SK-N-SH treated with all-trans-retinoic acid at 6 μM for 48 hours (cell line): Measurements from ENCODE around the gene PRR35.

Experiments used
- BACH2 ChIP-seq: fragments of 250-450 bp; sonication (Bioruptor Pico); IDR thresholded peaks from 2 replicates; pipeline ENCODE4 v1.9.0; 2021; ENCODE audit warnings: mild to moderate bottlenecking, borderline replicate concordance
- CSDC2 ChIP-seq: fragments of 250-450 bp; sonication (Bioruptor Pico); IDR thresholded peaks from 2 replicates; pipeline ENCODE4 v1.5.0; 2020; ENCODE audit warnings: mild to moderate bottlenecking, moderate library complexity
- RARB ChIP-seq: fragments of 250-450 bp; sonication (Bioruptor Pico); IDR thresholded peaks from 2 replicates; pipeline ENCODE4 v1.8.0; 2021; ENCODE audit warnings: mild to moderate bottlenecking, moderate library complexity
- TCF4 ChIP-seq: fragments of 250-450 bp; sonication (Bioruptor Pico); IDR thresholded peaks from 2 replicates; pipeline ENCODE4 v1.8.0; 2021; ENCODE audit warnings: mild to moderate bottlenecking, moderate library complexity, borderline replicate concordance
- ZC3H10 ChIP-seq: fragments of 250-450 bp; sonication (Bioruptor Pico); IDR thresholded peaks from 2 replicates; pipeline ENCODE4 v1.5.1; 2021; ENCODE audit warnings: mild to moderate bottlenecking, moderate library complexity
- ZFP30 ChIP-seq: fragments of 450-650 bp; formaldehyde crosslinking; IDR thresholded peaks from 2 replicates; pipeline ENCODE4 v1.5.0; 2022; ENCODE audit warnings: mild to moderate bottlenecking, moderate library complexity
- ZNF565 ChIP-seq: fragments of 450-650 bp; formaldehyde crosslinking; conservative IDR thresholded peaks from 2 replicates; pipeline ENCODE4 v1.5.0; 2020; ENCODE audit warnings: low read depth, mild to moderate bottlenecking, moderate library complexity
- ZNF8 ChIP-seq: fragments of 450-650 bp; formaldehyde crosslinking; IDR thresholded peaks from 2 replicates; pipeline ENCODE4 v1.5.0; 2020; ENCODE audit warnings: mild to moderate bottlenecking, moderate library complexity
- TF ChIP-seq, protein P1 (sequence below): fragments of 250-450 bp; sonication (Bioruptor Pico); IDR thresholded peaks from 2 replicates; pipeline ENCODE4 v1.8.0; 2021; ENCODE audit warnings: low read depth, mild to moderate bottlenecking, moderate library complexity, borderline replicate concordance
- TF ChIP-seq, protein P2 (sequence below): fragments of 250-450 bp; sonication (Bioruptor Pico); IDR thresholded peaks from 2 replicates; pipeline ENCODE4 v1.8.0; 2020; ENCODE audit warnings: mild to moderate bottlenecking, moderate library complexity, borderline replicate concordance
- TF ChIP-seq, protein P3 (sequence below): fragments of 250-450 bp; sonication (Bioruptor Pico); IDR thresholded peaks from 2 replicates; pipeline ENCODE4 v1.5.1; 2020; ENCODE audit warnings: low read depth, mild to moderate bottlenecking, moderate library complexity
- TF ChIP-seq, protein P4 (sequence below): fragments of 250-450 bp; sonication (Bioruptor Pico); IDR thresholded peaks from 2 replicates; pipeline ENCODE4 v1.5.0; 2020; ENCODE audit warnings: mild to moderate bottlenecking, moderate library complexity

DNA sequence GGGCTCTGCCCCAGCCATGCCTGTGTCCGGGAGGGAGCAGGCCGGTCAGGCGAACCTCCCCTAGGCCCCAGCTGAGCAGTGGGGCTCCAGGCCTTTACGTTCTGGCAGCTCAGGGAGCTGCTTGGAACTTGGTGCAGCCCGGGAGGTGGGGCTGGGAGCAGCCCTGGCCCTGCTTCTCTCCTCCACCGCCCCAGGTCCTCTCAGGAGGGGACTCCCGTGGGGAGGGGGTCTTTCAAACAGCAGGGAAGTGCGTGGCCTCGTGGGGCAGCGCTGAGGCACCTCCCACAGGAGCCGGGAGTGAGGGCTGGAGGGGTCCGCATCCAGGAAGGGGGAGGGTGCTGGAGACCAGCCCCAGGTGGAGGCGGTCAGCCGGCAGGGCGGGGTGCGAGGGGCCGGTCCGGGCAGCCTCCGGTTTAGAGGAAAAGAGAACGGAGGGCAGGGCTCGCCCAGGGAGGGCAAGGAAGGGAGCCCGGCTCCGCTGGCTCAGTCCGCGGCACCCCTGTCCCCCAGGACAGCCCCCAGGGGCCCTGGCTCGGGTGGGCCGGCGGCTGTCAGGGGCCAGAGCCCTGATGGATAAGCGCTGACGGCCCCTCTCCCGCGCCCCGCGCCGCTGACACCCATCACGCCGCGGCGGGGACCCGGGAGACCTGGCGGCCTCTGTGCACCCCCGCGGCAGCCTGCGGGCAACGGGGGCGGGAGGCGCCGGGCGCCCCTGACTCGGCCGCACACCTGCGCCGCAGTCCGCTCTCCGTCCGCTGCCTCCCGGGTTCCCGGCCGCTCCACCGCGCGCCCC, 587 bp upstream of the PRR35 start:
- TF ChIP-seq RARB, result no peak
- TF ChIP-seq, protein P1, sequence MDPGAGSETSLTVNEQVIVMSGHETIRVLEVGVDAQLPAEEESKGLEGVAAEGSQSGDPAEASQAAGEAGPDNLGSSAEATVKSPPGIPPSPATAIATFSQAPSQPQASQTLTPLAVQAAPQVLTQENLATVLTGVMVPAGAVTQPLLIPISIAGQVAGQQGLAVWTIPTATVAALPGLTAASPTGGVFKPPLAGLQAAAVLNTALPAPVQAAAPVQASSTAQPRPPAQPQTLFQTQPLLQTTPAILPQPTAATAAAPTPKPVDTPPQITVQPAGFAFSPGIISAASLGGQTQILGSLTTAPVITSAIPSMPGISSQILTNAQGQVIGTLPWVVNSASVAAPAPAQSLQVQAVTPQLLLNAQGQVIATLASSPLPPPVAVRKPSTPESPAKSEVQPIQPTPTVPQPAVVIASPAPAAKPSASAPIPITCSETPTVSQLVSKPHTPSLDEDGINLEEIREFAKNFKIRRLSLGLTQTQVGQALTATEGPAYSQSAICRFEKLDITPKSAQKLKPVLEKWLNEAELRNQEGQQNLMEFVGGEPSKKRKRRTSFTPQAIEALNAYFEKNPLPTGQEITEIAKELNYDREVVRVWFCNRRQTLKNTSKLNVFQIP (CRISPR knock-in tag), result no peak
- TF ChIP-seq BACH2 (CRISPR knock-in tag), result no peak
- TF ChIP-seq, protein P2, sequence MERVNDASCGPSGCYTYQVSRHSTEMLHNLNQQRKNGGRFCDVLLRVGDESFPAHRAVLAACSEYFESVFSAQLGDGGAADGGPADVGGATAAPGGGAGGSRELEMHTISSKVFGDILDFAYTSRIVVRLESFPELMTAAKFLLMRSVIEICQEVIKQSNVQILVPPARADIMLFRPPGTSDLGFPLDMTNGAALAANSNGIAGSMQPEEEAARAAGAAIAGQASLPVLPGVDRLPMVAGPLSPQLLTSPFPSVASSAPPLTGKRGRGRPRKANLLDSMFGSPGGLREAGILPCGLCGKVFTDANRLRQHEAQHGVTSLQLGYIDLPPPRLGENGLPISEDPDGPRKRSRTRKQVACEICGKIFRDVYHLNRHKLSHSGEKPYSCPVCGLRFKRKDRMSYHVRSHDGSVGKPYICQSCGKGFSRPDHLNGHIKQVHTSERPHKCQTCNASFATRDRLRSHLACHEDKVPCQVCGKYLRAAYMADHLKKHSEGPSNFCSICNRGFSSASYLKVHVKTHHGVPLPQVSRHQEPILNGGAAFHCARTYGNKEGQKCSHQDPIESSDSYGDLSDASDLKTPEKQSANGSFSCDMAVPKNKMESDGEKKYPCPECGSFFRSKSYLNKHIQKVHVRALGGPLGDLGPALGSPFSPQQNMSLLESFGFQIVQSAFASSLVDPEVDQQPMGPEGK (CRISPR knock-in tag), result no peak
- TF ChIP-seq, protein P3, sequence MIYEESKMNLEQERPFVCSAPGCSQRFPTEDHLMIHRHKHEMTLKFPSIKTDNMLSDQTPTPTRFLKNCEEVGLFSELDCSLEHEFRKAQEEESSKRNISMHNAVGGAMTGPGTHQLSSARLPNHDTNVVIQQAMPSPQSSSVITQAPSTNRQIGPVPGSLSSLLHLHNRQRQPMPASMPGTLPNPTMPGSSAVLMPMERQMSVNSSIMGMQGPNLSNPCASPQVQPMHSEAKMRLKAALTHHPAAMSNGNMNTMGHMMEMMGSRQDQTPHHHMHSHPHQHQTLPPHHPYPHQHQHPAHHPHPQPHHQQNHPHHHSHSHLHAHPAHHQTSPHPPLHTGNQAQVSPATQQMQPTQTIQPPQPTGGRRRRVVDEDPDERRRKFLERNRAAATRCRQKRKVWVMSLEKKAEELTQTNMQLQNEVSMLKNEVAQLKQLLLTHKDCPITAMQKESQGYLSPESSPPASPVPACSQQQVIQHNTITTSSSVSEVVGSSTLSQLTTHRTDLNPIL, result no peak
- TF ChIP-seq, protein P4, sequence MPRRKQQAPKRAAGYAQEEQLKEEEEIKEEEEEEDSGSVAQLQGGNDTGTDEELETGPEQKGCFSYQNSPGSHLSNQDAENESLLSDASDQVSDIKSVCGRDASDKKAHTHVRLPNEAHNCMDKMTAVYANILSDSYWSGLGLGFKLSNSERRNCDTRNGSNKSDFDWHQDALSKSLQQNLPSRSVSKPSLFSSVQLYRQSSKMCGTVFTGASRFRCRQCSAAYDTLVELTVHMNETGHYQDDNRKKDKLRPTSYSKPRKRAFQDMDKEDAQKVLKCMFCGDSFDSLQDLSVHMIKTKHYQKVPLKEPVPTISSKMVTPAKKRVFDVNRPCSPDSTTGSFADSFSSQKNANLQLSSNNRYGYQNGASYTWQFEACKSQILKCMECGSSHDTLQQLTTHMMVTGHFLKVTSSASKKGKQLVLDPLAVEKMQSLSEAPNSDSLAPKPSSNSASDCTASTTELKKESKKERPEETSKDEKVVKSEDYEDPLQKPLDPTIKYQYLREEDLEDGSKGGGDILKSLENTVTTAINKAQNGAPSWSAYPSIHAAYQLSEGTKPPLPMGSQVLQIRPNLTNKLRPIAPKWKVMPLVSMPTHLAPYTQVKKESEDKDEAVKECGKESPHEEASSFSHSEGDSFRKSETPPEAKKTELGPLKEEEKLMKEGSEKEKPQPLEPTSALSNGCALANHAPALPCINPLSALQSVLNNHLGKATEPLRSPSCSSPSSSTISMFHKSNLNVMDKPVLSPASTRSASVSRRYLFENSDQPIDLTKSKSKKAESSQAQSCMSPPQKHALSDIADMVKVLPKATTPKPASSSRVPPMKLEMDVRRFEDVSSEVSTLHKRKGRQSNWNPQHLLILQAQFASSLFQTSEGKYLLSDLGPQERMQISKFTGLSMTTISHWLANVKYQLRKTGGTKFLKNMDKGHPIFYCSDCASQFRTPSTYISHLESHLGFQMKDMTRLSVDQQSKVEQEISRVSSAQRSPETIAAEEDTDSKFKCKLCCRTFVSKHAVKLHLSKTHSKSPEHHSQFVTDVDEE (CRISPR knock-in tag), result no peak
- no peak for TF ChIP-seq ZNF8
- no peak for TF ChIP-seq ZFP30 (CRISPR knock-in tag)
- no peak for TF ChIP-seq CSDC2 (CRISPR knock-in tag)
- no peak for TF ChIP-seq ZC3H10 (CRISPR knock-in tag)
- TF ChIP-seq TCF4 (CRISPR knock-in tag), result no peak
- no peak for TF ChIP-seq ZNF565 (CRISPR knock-in tag)
